ENCODE measurements around the gene AGTR1. TPM values are rescaled to one million over a fixed set of nuclear protein-coding genes. Genes with fewer than 3 reads are reported as not detected.

AGTR1 gene
- polyA plus RNA-seq (2013), result 0.07 TPM

- peak in 1 of 3 donors; percentile 23 for DNase-seq
- Histone ChIP-seq H3K4me3 (ENCODE audit: control insufficient read depth in 1 of 7, extremely low read depth in 1 of 7, insufficient read depth in 4 of 7, low read depth in 2 of 7, low read length in 6 of 7) (peak within 1 kb of the TSS in 6 of 7 experiments; percentile 21 to 62 (median 52)), H3K4me1 (ENCODE audit: control extremely low read depth in 1 of 4, control insufficient read depth in 4 of 4, insufficient read depth in 4 of 4, low read length in 3 of 4) (peaks cover 0 to 10% (median 7%) of the 10 kb centered on the region in 4 experiments), H3K27me3 (replicated peaks in 2 of 5; ENCODE audit: control insufficient read depth in 4 of 5, insufficient read depth in 5 of 5, low read length in 4 of 5) (peaks cover 10 to 63% (median 36%) of the 10 kb centered on the region in 5 experiments), H3K36me3 (ENCODE audit: control insufficient read depth in 4 of 4, insufficient read depth in 4 of 4, low read length in 3 of 4) (no peaks in the 10 kb centered on the region), H3K9me3 (ENCODE audit: control extremely low read depth in 1 of 5, control insufficient read depth in 4 of 5, insufficient read depth in 2 of 5, low read depth in 1 of 5, low read length in 4 of 5) (no peaks in the 10 kb centered on the region), H3K27ac (ENCODE audit: insufficient read depth in 1 of 2, low read depth in 1 of 2, low read length in 2 of 2, poor library complexity in 1 of 2, severe bottlenecking in 2 of 2) (no peak within 1 kb of the TSS)
- POLR2A ChIA-PET, result no interaction called here
- WGBS (ENCODE audit: insufficient coverage), result under 1% methylated on average over 48 of the region's 61 CpGs
- CTCF ChIA-PET, result no interaction called here
These were observed at the start of gene AGTR1 for GRCh38 chr3:148697306-148698189. AGTR1 (plus strand) TSS chr3:148697903; CDS start chr3:148741036, 43,133 bp downstream.

- H3K27me3 ChIP-seq (replicated peaks in 2 of 5; ENCODE audit: control insufficient read depth in 4 of 5, insufficient read depth in 5 of 5, low read length in 4 of 5), result no peaks in the 10 kb centered on the region
- no CpG with 5 or more reads among the region's 3 CpGs for WGBS (ENCODE audit: insufficient coverage)
- H3K9me3 ChIP-seq (ENCODE audit: control extremely low read depth in 1 of 5, control insufficient read depth in 4 of 5, insufficient read depth in 2 of 5, low read depth in 1 of 5, low read length in 4 of 5), result no peaks in the 10 kb centered on the region
- H3K27ac ChIP-seq (ENCODE audit: insufficient read depth in 1 of 2, low read depth in 1 of 2, low read length in 2 of 2, poor library complexity in 1 of 2, severe bottlenecking in 2 of 2), result no peak overlapping the region
- H3K4me3 ChIP-seq (ENCODE audit: control insufficient read depth in 1 of 7, extremely low read depth in 1 of 7, insufficient read depth in 4 of 7, low read depth in 2 of 7, low read length in 6 of 7), result no peak overlapping the region
- POLR2A ChIA-PET, result no interaction called here
- no peaks in the 10 kb centered on the region for H3K4me1 ChIP-seq (ENCODE audit: control extremely low read depth in 1 of 4, control insufficient read depth in 4 of 4, insufficient read depth in 4 of 4, low read length in 3 of 4)
- no peak for DNase-seq
- CTCF ChIA-PET, result no interaction called here
- no peaks in the 10 kb centered on the region for H3K36me3 ChIP-seq (ENCODE audit: control insufficient read depth in 4 of 4, insufficient read depth in 4 of 4, low read length in 3 of 4)
These were observed 48.9 kb upstream of the AGTR1 start for GRCh38 chr3:148648685-148649352.

- DNase-seq, result no peak
These were observed 46.2 kb upstream of the AGTR1 start for GRCh38 chr3:148651549-148651948.

GRCh38 chr3:148654433-148654832 is 43.3 kb upstream of the AGTR1 start:
- 83% methylated on average over 2 of the region's 4 CpGs for WGBS (ENCODE audit: insufficient coverage)
- Histone ChIP-seq H3K36me3 (ENCODE audit: control insufficient read depth in 4 of 4, insufficient read depth in 4 of 4, low read length in 3 of 4) (no peaks in the 10 kb centered on the region), H3K4me1 (ENCODE audit: control extremely low read depth in 1 of 4, control insufficient read depth in 4 of 4, insufficient read depth in 4 of 4, low read length in 3 of 4) (no peaks in the 10 kb centered on the region), H3K27ac (ENCODE audit: insufficient read depth in 1 of 2, low read depth in 1 of 2, low read length in 2 of 2, poor library complexity in 1 of 2, severe bottlenecking in 2 of 2) (no peak overlapping the region), H3K27me3 (replicated peaks in 2 of 5; ENCODE audit: control insufficient read depth in 4 of 5, insufficient read depth in 5 of 5, low read length in 4 of 5) (no peaks in the 10 kb centered on the region), H3K9me3 (ENCODE audit: control extremely low read depth in 1 of 5, control insufficient read depth in 4 of 5, insufficient read depth in 2 of 5, low read depth in 1 of 5, low read length in 4 of 5) (no peaks in the 10 kb centered on the region), H3K4me3 (ENCODE audit: control insufficient read depth in 1 of 7, extremely low read depth in 1 of 7, insufficient read depth in 4 of 7, low read depth in 2 of 7, low read length in 6 of 7) (no peak overlapping the region)
- no peak for DNase-seq
- CTCF ChIA-PET, result no interaction called here
- POLR2A ChIA-PET, result no interaction called here

More at GRCh38 chr3:148651549-148651948, 46.2 kb upstream of the AGTR1 start:
- Histone ChIP-seq H3K4me3 (ENCODE audit: control insufficient read depth in 1 of 7, extremely low read depth in 1 of 7, insufficient read depth in 4 of 7, low read depth in 2 of 7, low read length in 6 of 7) (no peak overlapping the region), H3K36me3 (ENCODE audit: control insufficient read depth in 4 of 4, insufficient read depth in 4 of 4, low read length in 3 of 4) (no peaks in the 10 kb centered on the region), H3K27me3 (replicated peaks in 2 of 5; ENCODE audit: control insufficient read depth in 4 of 5, insufficient read depth in 5 of 5, low read length in 4 of 5) (no peaks in the 10 kb centered on the region), H3K4me1 (ENCODE audit: control extremely low read depth in 1 of 4, control insufficient read depth in 4 of 4, insufficient read depth in 4 of 4, low read length in 3 of 4) (no peaks in the 10 kb centered on the region), H3K9me3 (ENCODE audit: control extremely low read depth in 1 of 5, control insufficient read depth in 4 of 5, insufficient read depth in 2 of 5, low read depth in 1 of 5, low read length in 4 of 5) (no peaks in the 10 kb centered on the region), H3K27ac (ENCODE audit: insufficient read depth in 1 of 2, low read depth in 1 of 2, low read length in 2 of 2, poor library complexity in 1 of 2, severe bottlenecking in 2 of 2) (no peak overlapping the region)
- ChIA-PET CTCF (no interaction called here), POLR2A (no interaction called here)
- 95% methylated on average over 5 of the region's 6 CpGs for WGBS (ENCODE audit: insufficient coverage)

GRCh38 chr3:148657470-148657869 is 40.2 kb upstream of the AGTR1 start:
- Histone ChIP-seq H3K27me3 (replicated peaks in 2 of 5; ENCODE audit: control insufficient read depth in 4 of 5, insufficient read depth in 5 of 5, low read length in 4 of 5) (no peaks in the 10 kb centered on the region), H3K9me3 (ENCODE audit: control extremely low read depth in 1 of 5, control insufficient read depth in 4 of 5, insufficient read depth in 2 of 5, low read depth in 1 of 5, low read length in 4 of 5) (no peaks in the 10 kb centered on the region), H3K4me1 (ENCODE audit: control extremely low read depth in 1 of 4, control insufficient read depth in 4 of 4, insufficient read depth in 4 of 4, low read length in 3 of 4) (no peaks in the 10 kb centered on the region), H3K27ac (ENCODE audit: insufficient read depth in 1 of 2, low read depth in 1 of 2, low read length in 2 of 2, poor library complexity in 1 of 2, severe bottlenecking in 2 of 2) (no peak overlapping the region), H3K36me3 (ENCODE audit: control insufficient read depth in 4 of 4, insufficient read depth in 4 of 4, low read length in 3 of 4) (no peaks in the 10 kb centered on the region), H3K4me3 (ENCODE audit: control insufficient read depth in 1 of 7, extremely low read depth in 1 of 7, insufficient read depth in 4 of 7, low read depth in 2 of 7, low read length in 6 of 7) (no peak overlapping the region)
- ChIA-PET CTCF (no interaction called here), POLR2A (no interaction called here)
- 100% methylated on average over 2 of the region's 4 CpGs for WGBS (ENCODE audit: insufficient coverage)
- no peak for DNase-seq

- CTCF ChIA-PET, result no interaction called here
- Histone ChIP-seq H3K4me3 (ENCODE audit: control insufficient read depth in 1 of 7, extremely low read depth in 1 of 7, insufficient read depth in 4 of 7, low read depth in 2 of 7, low read length in 6 of 7) (no peak overlapping the region), H3K27me3 (replicated peaks in 2 of 5; ENCODE audit: control insufficient read depth in 4 of 5, insufficient read depth in 5 of 5, low read length in 4 of 5) (peaks cover 0 to 2% (median 0%) of the 10 kb centered on the region in 5 experiments), H3K9me3 (ENCODE audit: control extremely low read depth in 1 of 5, control insufficient read depth in 4 of 5, insufficient read depth in 2 of 5, low read depth in 1 of 5, low read length in 4 of 5) (no peaks in the 10 kb centered on the region), H3K36me3 (ENCODE audit: control insufficient read depth in 4 of 4, insufficient read depth in 4 of 4, low read length in 3 of 4) (no peaks in the 10 kb centered on the region), H3K27ac (ENCODE audit: insufficient read depth in 1 of 2, low read depth in 1 of 2, low read length in 2 of 2, poor library complexity in 1 of 2, severe bottlenecking in 2 of 2) (no peak overlapping the region), H3K4me1 (ENCODE audit: control extremely low read depth in 1 of 4, control insufficient read depth in 4 of 4, insufficient read depth in 4 of 4, low read length in 3 of 4) (no peaks in the 10 kb centered on the region)
- DNase-seq, result no peak
- no CpG with 5 or more reads among the region's 1 CpG for WGBS (ENCODE audit: insufficient coverage)
- POLR2A ChIA-PET, result no interaction called here
These were observed 38.2 kb upstream of the AGTR1 start for GRCh38 chr3:148659512-148659911.

GRCh38 chr3:148680289-148680688 is 17.4 kb upstream of the AGTR1 start:
- CTCF ChIA-PET, result no interaction called here
- H3K27me3 ChIP-seq (replicated peaks in 2 of 5; ENCODE audit: control insufficient read depth in 4 of 5, insufficient read depth in 5 of 5, low read length in 4 of 5), result peaks cover 0 to 15% (median 0%) of the 10 kb centered on the region in 5 experiments

More at GRCh38 chr3:148680289-148680688, 17.4 kb upstream of the AGTR1 start:
- H3K36me3 ChIP-seq (ENCODE audit: control insufficient read depth in 4 of 4, insufficient read depth in 4 of 4, low read length in 3 of 4), result no peaks in the 10 kb centered on the region
- H3K4me1 ChIP-seq (ENCODE audit: control extremely low read depth in 1 of 4, control insufficient read depth in 4 of 4, insufficient read depth in 4 of 4, low read length in 3 of 4), result no peaks in the 10 kb centered on the region
- no peaks in the 10 kb centered on the region for H3K9me3 ChIP-seq (ENCODE audit: control extremely low read depth in 1 of 5, control insufficient read depth in 4 of 5, insufficient read depth in 2 of 5, low read depth in 1 of 5, low read length in 4 of 5)
- no peak overlapping the region for H3K4me3 ChIP-seq (ENCODE audit: control insufficient read depth in 1 of 7, extremely low read depth in 1 of 7, insufficient read depth in 4 of 7, low read depth in 2 of 7, low read length in 6 of 7)
- DNase-seq, result no peak
- POLR2A ChIA-PET, result no interaction called here
- H3K27ac ChIP-seq (ENCODE audit: insufficient read depth in 1 of 2, low read depth in 1 of 2, low read length in 2 of 2, poor library complexity in 1 of 2, severe bottlenecking in 2 of 2), result no peak overlapping the region

All from common myeloid progenitor, CD34-positive (primary cell).